DOHH2 (cell line): ENCODE measurements around the gene SSTR5.

Experiments
- CTCF ChIP-seq: fragments of 200-600 bp; sonication (generic); IDR thresholded peaks from one replicate; pipeline ENCODE4 v1.5.1; 2014; ENCODE audit warnings: antibody characterized with exemption, mild to moderate bottlenecking, low read depth, low read length; ENCODE audit not compliant: poor library complexity, severe bottlenecking
- EZH2phosphoT487 ChIP-seq: fragments of 200-600 bp; sonication (generic); IDR thresholded peaks from 2 replicates; pipeline ENCODE4 v1.6.1; 2017; ENCODE audit warnings: borderline replicate concordance, mild to moderate bottlenecking, antibody characterized with exemption, low read length, moderate library complexity, mixed read lengths

DNA sequence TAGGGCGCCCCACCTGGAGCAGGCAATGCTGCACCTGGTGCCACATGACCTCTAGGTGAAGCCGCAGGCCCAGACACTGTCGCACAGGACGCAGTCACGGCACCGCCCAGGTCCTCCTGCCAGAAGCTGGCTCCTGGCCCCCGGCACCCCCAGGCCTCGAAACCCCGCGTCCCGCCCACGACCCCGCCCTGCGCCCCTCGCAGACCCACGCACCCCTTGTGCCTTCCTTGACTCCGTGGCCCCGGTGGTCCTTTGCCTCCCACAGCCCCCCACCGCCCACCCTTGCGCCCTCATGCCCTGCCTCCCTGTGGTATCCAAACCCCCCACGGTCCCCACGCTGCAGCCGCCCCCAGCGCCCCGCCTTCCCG, 29.8 kb downstream of the SSTR5 start:
- no peak for TF ChIP-seq CTCF
- TF ChIP-seq EZH2phosphoT487, result no peak
